Measurements from ENCODE around the gene TMEM200A.
A peak's percentile ranks its signal among the peaks of the same experiment; 100 is the strongest.
"Not testable (repeated sequence)": the region's sequence is repeated elsewhere in the genome, so short reads cannot be mapped to it uniquely, and the experiment has no call there.

Gene TMEM200A
- total RNA-seq: 0 to 2.5 (median 0) reads per million in 17 experiments

DNA sequence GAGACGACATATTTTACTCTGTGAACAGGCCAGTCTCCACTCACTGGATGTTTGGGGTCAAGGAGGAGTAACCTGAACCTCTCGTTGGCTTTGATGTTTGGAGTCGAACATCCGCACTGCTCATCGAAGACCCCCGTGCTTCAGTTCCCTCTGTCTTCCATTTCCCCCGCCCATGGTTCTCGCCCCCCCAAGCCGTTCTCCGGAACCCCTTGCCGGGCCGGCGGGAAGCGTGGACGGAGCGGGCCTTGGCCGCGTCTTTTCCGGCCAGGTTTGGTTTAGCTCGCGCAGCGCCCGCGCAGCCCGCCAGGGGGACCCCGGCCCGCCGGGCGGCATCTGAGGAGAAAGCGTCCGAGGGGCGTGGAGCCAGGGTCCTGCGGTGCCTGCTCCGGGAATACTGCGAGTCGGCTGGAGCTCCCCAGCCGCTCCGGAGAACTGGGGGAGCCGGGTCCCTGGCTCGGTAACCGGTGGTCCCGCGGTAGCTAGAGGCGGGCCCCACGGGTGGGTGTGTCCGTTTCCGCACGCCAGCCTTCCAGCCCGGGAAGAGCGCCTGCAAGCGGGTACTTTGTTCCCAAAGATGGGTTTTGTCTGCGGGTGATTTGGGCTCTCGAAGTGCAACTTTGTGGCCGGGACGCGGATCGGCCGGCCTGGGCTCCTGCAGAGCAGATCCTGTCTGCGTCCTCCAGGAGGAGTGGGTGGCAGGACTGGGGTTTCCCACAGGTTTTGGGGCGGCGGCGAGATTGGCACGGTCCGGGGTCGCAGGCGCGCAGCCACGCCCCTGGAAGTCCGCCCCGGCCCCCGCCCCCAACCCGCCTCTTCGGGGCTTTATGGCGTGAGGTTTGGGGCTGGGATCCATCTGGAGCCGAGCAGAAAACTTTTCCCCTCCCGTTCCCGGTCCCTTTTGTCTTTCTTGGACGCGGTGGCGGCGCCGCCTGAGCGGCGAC, at the start of gene TMEM200A:
TMEM200A (plus strand) TSS at position 852 of the 941 bp plus-strand sequence. CDS start 74,406 bp downstream, outside the sequence.
- DNase-seq: peak in 3 of 4 experiments; percentile 8 to 53 (median 17)

GRCh38 chr6:130320908-130321307, 44.9 kb upstream of the TMEM200A start:
- DNase-seq: no peak

- DNase-seq: peak; percentile 65 to 79 (median 69)
Measured at GRCh38 chr6:130322673-130323268, 43.0 kb upstream of the TMEM200A start.

DNA sequence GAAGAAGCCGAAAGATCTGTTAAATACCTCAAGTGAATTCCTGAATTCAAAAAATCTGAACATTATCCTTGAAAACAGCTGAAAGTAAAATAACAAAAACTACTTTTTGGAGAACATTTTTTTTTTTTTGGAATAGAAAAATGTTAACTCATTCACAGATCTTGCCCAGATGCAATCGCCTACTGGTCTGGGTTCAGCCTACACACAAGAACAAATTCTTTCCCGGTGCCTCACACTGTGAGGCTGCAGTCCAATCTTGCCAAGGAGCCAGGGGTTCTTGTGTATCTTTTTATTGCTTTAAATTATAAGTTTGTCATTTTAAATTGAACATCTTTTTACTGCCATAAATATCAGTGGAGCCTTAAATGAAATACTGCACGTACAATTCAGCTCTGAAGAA, 41.2 kb upstream of the TMEM200A start:
- no peak for DNase-seq

DNA sequence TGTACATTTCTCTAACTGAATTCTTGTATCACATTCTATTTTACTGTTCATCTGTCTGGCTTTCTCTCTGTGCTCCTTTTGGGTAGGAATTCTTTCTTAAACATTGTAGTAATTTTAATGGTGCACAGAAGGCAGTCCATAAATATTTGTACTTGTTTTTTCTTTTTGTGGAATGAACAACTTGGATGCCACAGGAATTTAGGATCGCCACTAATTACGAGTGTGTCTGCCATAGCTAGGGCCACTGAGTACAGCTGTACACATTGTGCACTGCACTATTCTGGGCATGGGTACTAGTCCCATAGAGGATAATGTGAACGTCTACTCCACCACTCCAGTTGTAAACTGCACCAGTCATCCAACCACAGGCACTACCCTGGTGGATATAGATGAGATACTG, 39.3 kb upstream of the TMEM200A start:
- DNase-seq: no peak

GRCh38 chr6:130337534-130337933, 28.3 kb upstream of the TMEM200A start:
- DNase-seq: no peak

- DNase-seq: not testable (repeated sequence)
Measured at GRCh38 chr6:130346324-130346723, 19.5 kb upstream of the TMEM200A start.

- DNase-seq: no peak
Measured at GRCh38 chr6:130354322-130354721, 11.5 kb upstream of the TMEM200A start.

DNA sequence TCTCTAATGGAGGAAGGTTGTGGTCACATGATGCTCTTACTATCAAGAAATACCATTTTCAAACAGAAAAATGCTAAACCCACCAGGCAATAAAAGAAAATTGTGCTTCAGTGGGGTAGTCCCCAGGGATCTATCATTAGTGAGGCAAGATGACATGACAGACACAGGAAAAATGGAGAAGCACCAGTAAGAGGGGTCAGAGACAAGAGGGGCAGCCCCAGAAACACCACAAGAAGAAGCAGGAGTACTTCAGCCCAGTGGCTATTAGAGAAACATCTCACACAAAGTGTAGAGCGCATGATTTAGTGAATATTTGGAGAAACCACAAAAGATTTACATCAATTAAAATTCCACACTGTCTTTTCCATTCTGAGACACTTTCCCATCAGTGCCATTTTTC, 10.2 kb upstream of the TMEM200A start:
- no peak for DNase-seq

DNA sequence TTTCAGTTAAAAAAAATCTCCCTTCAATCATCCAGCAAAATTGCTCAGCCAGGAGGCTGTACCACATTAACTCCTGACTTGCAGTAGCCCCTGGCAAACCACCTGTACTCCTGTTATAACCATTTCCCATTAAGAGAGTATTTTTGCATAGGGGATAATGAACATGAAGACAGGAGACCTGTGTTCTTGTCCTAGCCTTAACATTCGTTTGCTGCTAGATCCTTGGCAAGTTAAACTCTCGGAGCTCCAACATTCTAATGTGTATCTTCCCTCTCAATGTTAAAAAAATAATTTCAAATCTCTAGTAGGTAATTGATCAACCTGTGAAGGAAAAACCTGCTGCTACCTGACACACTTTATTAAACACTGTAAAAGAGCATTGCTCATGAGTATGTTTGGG, 8.4 kb upstream of the TMEM200A start:
- DNase-seq: no peak

DNA sequence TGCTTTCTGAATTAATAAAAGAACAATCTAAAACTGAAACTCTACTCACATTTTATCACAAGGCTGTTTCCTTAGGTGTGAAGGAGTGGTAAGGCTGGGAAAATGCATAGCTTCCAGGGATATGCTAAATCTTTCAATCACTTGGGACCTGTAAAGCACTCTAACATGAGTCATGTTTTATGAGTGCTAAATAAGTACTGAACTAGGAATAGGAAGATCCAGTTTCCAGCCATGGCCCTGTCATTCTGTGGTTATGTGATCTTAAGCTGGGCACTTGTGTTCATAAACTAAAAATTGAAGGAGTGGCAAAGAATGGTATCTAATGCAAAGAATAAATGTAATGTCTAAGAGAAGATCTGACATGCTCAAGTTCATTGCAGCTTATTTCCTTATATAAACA, 6.1 kb upstream of the TMEM200A start:
- DNase-seq: no peak

DNA sequence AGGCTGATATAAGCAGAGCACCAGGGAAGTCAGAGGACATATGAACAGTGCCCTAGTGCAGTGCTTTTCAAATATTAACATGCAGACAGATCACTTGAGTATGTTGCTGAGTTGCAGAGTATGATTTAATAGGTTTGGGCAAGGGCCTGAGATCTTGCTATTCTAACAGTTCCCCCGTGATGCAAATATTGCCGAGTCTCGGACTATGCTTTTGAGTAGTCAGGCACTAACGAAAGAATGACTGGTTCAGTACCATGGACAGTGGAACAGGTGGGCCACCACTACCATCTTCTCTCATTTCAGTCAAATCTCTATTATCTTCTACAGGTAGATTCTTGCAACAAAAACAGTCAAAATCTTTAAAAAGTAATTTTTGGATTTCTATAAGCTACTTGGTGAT, 3.7 kb upstream of the TMEM200A start:
- DNase-seq: no peak

- DNase-seq: no peak
Measured at GRCh38 chr6:130364224-130364780, 1.5 kb upstream of the TMEM200A start.

DNA sequence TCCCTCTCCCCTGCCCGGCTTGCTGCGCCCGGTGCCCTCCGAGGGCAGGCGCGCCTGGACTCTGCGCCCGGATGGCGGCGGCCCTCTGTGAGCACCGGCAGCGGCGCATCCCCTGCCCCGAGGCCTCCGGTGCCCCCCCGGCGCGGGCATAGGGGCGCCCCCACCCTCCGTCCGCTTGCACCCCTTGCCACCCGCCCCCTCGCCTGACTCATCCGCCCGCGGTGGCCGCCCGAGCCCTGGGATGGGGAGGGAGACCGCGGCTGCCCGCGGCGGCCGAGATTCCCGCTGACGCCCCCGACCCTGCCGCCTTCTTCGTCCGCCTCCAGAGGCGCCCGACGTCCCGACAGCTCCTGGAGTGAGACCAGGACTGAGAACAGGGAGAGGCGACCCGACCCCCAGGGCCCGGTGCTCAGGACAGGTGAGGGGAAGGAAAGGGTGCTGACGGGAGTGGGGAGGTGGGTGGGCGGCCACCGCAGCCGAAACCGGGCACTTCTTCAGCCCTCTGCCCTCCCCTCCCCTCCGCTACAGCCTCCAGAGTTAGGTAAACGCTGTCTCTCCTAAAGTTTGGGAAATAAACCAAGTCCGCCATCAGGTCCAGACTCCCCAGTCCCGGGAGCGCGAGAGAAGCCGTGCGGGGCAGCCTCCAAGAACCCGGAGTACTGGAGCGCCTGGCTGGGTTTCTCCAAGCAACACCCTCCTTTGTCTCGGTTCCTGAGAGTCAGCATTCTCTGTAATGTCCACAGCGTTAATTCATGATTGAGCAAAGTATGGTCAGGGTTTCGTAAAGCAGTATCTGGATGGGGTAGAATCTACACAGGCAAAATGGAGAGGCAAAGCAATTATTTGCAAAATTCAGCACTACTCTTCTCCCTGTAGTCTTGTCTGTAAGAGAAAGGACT, 539 bp downstream of the TMEM200A start:
- DNase-seq: peak in 3 of 4 experiments; percentile 1 to 36 (median 8)

- no peak for DNase-seq
Measured at GRCh38 chr6:130367767-130368166, 1.9 kb downstream of the TMEM200A start.

DNA sequence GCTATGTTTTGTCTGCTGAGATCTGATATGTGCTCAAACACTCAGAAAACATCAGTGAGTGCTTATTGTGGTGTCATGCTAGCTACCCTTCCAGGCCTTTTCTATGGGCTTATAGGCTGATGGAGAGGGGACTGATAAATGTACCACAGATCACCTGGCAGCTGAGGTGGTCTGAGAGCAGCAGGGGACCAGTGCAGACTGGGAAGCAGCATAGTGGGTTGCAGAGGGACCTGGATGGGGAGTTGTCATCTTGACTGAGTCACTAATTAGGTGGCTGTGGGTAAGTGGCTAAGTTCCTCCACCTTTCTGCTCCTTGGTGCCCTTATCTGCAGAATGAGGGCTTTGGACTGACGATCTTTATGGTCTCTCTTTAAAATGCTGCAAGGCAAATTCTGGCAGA, 2.8 kb downstream of the TMEM200A start:
- DNase-seq: no peak

- DNase-seq: no peak
Measured at GRCh38 chr6:130369831-130370230, 4.0 kb downstream of the TMEM200A start.

DNA sequence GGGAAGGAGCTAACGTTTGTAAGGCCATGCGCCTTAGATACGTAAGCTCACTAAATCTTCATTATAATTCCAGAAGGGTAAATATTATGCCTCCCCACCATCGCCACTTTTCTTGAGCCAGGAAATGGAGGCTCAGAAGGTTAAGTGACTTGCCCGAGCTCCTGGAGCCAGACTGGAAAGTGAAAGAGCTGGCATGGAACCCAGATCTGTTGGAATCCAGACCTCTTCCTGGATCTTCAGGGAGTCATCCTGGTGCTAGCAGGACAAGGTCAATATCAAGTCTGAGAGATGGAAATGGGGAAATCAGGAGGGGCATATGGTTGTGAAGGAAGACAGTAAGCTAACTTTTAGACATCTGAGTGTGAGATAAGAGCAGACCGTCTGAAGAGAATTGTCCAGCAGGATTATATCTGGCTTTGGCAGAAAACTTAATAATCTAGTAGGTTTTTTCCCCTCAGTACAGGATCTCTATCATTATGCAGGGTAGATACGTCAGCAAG, 6.2 kb downstream of the TMEM200A start:
- DNase-seq: no peak

- no peak for DNase-seq
Measured at GRCh38 chr6:130372786-130373185, 7.0 kb downstream of the TMEM200A start.

DNA sequence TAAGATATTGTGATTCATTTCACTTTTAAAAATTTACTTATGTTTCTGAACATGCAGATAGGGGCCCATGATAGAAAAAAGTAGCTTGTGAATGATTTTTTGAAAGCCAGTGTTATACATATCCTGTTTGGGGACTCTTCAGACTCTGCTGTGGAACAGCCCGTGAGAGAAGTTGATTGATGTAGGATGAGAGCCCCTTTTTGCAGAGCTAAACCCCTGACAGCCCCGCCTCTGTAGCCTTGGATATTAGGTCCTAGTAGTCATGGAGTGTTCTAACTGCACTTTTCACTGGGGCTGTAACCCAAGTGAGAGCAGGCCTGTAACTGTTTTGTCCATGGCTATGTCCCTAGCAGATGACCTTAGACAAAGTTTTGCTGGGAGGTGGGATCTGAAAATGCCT, 8.2 kb downstream of the TMEM200A start:
- no peak for DNase-seq

GRCh38 chr6:130376936-130377335, 11.1 kb downstream of the TMEM200A start:
- DNase-seq: no peak

- no peak for DNase-seq
Measured at GRCh38 chr6:130377371-130377770, 11.6 kb downstream of the TMEM200A start.
